Activated T-cell treated with anti-CD3 and anti-CD28 coated beads, Interleukin-2, amount 50 U/mL, for 72 hours (primary cell): Measurements from ENCODE around the gene WIPF2. TPM values are rescaled to one million over a fixed set of nuclear protein-coding genes. Genes with fewer than 3 reads are reported as not detected.

ENCODE experiments used
- ATAC-seq, 2 donors: fragments of 150-1000 bp; cut with Tn5 transposase; replicated peaks in 1 of 2; 2 replicates each; pipeline ENCODE4 v1.10.0; 2021; ENCODE audit warnings: moderate library complexity in 2 of 2, mild to moderate bottlenecking in 1 of 2
- DNase-seq, 2 donors: peaks; one replicate each; pipeline ENCODE4 v3.0.0; 2021 to 2022; ENCODE audit warnings: mixed read lengths in 1 of 2
- H3K27ac Mint-ChIP-seq: one replicate; pipeline ENCODE4 v1.8.0; 2022; ENCODE audit warnings: mild to moderate bottlenecking, moderate library complexity, mixed read lengths
- H3K27me3 Mint-ChIP-seq: one replicate; pipeline ENCODE4 v1.8.0; 2022; ENCODE audit warnings: low read depth, mixed read lengths
- H3K36me3 Mint-ChIP-seq, 2 donors: one replicate each; pipeline ENCODE4 v1.8.0; 2022; ENCODE audit warnings: mixed read lengths in 2 of 2, mild to moderate bottlenecking in 1 of 2; ENCODE audit not compliant: insufficient read depth in 2 of 2
- H3K4me1 Mint-ChIP-seq: one replicate; pipeline ENCODE4 v1.8.0; 2022; ENCODE audit warnings: low read depth, mixed read lengths
- H3K4me3 Mint-ChIP-seq, 2 donors: one replicate each; pipeline ENCODE4 v1.8.0; 2022; ENCODE audit warnings: mild to moderate bottlenecking in 2 of 2, mixed read lengths in 2 of 2, moderate library complexity in 2 of 2
- H3K9me3 Mint-ChIP-seq, 2 donors: one replicate each; pipeline ENCODE4 v1.8.0; 2022; ENCODE audit warnings: mixed read lengths in 2 of 2
- total RNA-seq, 2 donors: library from RNA; stranded (reverse); gene quantifications; one replicate each; pipeline ENCODE4 v1.2.3, GENCODE V29; 2022

The WIPF2 gene, protein sequence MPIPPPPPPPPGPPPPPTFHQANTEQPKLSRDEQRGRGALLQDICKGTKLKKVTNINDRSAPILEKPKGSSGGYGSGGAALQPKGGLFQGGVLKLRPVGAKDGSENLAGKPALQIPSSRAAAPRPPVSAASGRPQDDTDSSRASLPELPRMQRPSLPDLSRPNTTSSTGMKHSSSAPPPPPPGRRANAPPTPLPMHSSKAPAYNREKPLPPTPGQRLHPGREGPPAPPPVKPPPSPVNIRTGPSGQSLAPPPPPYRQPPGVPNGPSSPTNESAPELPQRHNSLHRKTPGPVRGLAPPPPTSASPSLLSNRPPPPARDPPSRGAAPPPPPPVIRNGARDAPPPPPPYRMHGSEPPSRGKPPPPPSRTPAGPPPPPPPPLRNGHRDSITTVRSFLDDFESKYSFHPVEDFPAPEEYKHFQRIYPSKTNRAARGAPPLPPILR
- total RNA-seq = 10 to 100 TPM; 31.5 to 35.5 TPM

DNA sequence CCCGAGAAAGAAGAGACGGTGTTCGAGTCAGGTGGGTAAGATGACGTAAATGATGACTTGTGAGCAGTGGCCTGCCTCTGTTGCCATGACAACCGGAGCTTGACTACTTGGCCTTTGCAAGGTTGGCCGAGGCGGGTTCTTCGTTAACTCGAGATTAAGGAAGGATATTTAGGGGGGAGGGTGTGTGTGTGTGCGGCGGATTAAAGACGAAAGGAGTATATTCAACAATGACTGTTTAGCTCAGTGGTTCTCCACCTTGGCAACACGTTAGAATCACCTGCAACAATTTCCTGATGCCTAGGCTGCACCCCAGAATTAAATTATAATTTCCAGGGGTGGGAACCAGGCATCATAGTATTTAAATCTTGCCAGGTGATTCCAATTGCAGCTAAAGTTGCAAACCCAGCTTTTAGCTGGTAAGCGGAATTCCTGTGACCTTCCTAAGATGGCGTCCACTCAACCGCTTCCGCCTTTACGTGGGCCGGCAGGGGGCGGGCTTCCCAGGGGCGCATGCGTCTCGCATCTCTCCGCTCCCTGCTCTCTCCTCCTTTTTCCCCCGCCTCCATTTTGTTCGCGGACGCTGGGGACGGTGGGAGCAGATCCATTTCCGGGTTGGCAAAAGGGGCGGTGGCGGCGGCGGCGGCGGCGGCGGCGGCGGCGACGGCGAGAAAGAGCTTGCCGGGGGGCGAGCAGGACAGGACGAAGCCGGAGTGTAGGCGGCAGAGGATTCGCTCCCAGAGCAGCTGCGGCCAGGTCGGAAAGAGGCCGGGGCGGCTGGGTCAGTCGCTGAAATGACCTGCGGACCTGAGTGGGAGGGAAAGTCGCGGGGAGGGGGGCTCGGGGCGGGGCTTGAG is at the start of gene WIPF2:
TSS of gene WIPF2 (plus strand) at position 565 of the 854 bp plus-strand sequence. CDS start 37,156 bp downstream, outside the sequence.
- DNase-seq (peak; percentile 98 to 99), ATAC-seq (peak; percentile 95)
- peak within 1 kb of the TSS; percentile 90 to 96 for H3K4me3 Mint-ChIP-seq
- no peaks in the 10 kb centered on the region for H3K9me3 Mint-ChIP-seq
- no peaks in the 10 kb centered on the region for H3K27me3 Mint-ChIP-seq
- H3K36me3 Mint-ChIP-seq = peaks cover 3 to 5% of the 10 kb centered on the region in 2 donors
- H3K4me1 Mint-ChIP-seq = peaks cover 38% of the 10 kb centered on the region
- peak within 1 kb of the TSS; percentile 94 for H3K27ac Mint-ChIP-seq

DNA sequence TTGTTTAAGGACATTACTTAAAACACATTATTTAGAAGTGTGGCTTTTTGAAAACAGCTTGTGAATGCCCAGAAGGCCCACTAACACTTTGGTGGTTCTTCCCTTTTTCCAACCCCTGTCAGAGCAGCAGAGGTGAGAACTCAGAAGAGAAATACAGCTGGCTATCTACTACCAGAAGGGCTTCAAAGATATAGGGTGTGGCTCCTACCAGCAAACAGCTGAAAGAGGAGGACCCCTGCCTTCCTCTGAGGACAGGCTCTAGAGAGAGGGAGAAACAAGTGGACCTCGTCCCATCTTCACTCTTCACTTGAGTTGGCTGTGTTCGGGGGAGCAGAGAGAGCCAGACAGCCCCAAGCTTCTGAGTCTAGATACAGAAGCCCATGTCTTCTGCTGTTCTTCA is 48.8 kb upstream of the WIPF2 start:
- no peaks in the 10 kb centered on the region for H3K9me3 Mint-ChIP-seq
- H3K4me1 Mint-ChIP-seq = no peaks in the 10 kb centered on the region
- H3K27ac Mint-ChIP-seq = no peak overlapping the region
- DNase-seq (no peak), ATAC-seq (no peak)
- no peak overlapping the region for H3K4me3 Mint-ChIP-seq
- H3K27me3 Mint-ChIP-seq = no peaks in the 10 kb centered on the region
- peaks cover 7 to 29% of the 10 kb centered on the region in 2 donors for H3K36me3 Mint-ChIP-seq

DNA sequence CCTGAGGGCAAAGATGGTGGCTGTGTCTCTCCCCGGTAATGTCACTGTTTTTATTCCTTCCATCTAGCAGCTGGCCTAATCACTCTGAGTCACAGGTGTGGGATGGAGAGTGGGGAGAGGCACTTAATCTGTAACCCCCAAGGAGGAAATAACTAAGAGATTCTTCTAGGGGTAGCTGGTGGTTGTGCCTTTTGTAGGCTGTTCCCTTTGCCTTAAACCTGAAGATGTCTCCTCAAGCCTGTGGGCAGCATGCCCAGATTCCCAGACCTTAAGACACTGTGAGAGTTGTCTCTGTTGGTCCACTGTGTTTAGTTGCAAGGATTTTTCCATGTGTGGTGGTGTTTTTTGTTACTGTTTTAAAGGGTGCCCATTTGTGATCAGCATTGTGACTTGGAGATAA is 47.4 kb upstream of the WIPF2 start:
- no peaks in the 10 kb centered on the region for H3K27me3 Mint-ChIP-seq
- no peak overlapping the region for H3K27ac Mint-ChIP-seq
- no peaks in the 10 kb centered on the region for H3K9me3 Mint-ChIP-seq
- ATAC-seq (no peak), DNase-seq (no peak)
- H3K4me3 Mint-ChIP-seq = no peak overlapping the region
- peaks cover 10 to 34% of the 10 kb centered on the region in 2 donors for H3K36me3 Mint-ChIP-seq
- H3K4me1 Mint-ChIP-seq = peaks cover 3% of the 10 kb centered on the region

DNA sequence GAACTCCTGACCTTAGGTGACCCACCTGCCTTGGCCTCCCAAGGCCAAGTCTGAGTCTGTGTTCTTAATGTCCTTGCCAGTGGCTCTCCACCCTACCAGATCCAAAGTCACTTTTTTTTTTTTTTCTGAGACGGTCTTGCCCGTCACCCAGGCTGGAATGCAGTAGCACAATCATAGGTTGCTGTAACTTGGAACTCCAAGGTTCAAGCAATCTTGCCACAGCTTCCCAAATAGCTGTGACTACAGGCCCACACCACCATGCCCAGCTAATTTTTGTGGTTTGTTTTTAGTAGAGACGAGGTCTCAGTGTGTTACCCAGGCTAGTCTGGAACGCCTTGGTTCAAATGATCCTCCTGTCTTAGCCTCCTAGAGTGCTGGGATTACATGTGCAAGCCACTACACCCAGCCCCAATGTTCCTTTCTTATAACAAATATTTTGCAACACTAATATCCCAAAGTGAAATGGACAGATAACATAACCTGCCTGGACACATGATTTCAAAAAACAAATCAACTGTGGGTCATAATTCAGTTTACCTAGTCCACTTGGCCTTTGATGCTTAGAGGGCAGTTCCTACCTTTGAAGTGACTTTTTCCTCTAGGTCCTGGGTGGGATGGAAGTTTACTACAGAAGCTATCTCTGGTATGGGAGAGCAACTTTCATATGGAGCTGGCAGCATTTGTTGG is 45.9 kb upstream of the WIPF2 start:
- DNase-seq = no peak
- Mint-ChIP-seq H3K27me3 (no peaks in the 10 kb centered on the region), H3K27ac (no peak overlapping the region), H3K4me3 (no peak overlapping the region), H3K36me3 (peaks cover 8 to 26% of the 10 kb centered on the region in 2 donors), H3K9me3 (no peaks in the 10 kb centered on the region), H3K4me1 (peaks cover 7% of the 10 kb centered on the region)
- no peak for ATAC-seq

DNA sequence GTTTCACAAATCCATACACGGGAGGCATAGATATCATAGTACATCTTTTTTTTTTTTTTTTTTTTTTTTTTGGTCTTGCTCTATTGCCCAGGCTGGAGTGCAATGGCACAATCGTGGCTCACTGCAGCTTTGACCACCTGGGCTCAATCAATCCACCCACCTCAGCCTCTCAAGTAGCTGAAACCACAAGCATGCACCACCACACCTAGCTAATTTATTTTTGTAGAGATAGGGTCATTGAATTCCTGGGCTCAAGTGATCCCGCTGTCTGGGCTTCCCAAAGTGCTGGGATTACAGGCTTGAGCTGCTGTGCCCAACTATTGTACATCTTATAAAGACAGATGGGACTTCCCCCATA is 45.3 kb upstream of the WIPF2 start:
- H3K4me1 Mint-ChIP-seq = peaks cover 7% of the 10 kb centered on the region
- ATAC-seq = no peak

DNA sequence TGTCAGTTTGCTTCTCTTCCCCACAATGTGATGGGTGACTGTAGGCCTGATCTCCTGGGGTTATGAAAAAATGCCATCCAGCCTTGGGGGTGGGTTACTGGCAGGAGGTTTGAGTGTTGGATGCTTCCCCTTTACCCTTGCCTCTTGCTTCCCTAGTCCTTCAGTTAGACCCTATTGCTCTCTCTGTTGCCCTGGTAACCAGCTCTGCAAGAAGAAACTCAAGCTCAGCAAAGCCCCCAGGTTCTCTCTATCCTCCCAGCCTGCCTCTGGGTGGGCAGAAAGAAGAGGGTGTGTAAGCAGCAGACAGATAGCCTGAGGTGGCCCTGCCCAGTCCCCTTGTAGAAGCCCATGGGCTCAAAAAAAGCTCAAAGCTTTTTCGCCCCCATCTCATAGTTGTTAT is 44.6 kb upstream of the WIPF2 start:
- ATAC-seq (no peak), DNase-seq (no peak)
- H3K4me1 Mint-ChIP-seq = peaks cover 7% of the 10 kb centered on the region
- peaks cover 7 to 19% of the 10 kb centered on the region in 2 donors for H3K36me3 Mint-ChIP-seq
- no peak overlapping the region for H3K27ac Mint-ChIP-seq
- H3K27me3 Mint-ChIP-seq = no peaks in the 10 kb centered on the region
- no peaks in the 10 kb centered on the region for H3K9me3 Mint-ChIP-seq
- no peak overlapping the region for H3K4me3 Mint-ChIP-seq

More for the DNA sequence above, 45.3 kb upstream of the WIPF2 start:
- Mint-ChIP-seq H3K27ac (no peak overlapping the region), H3K4me3 (no peak overlapping the region), H3K36me3 (peaks cover 7 to 22% of the 10 kb centered on the region in 2 donors), H3K27me3 (no peaks in the 10 kb centered on the region), H3K9me3 (no peaks in the 10 kb centered on the region)
- DNase-seq = no peak

DNA sequence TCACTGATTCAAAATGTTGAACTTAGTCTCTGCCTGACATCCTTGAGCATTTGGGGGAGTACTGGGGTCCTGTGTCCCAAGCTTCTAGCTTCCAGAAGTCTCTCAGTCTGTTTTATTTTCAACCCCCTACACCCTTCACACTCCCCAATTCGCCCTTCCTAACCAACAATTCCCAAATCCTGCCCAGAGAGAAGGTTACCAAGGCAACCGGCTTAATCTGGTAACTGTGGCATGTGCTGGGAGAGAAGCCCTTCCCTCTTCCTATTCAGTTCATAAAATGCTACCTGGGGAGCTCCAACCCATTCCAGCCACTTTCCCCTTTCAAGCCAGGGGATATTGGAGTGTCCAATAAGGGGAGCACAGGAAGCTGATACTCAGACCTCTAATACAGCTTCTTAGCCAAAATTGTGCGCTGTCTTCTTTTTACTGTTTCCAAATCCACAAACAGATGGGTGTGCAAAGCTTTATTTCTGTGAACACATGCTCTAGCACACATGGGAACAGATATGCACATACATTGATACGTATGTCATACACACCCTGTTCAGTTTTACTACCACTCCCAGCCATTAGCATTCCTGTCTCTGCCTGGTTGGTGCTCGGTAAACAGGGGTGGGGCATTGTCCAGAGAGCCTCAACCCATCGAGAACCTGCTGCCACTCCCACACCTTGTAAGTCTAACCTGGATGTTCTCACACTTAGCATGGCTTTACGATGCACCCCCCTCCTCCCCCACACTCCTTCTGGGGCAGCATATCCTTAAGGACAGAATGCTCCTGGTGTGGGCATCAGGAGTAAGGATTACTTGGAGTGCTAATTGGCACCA is 43.0 kb upstream of the WIPF2 start:
- ATAC-seq (no peak), DNase-seq (no peak)
- Mint-ChIP-seq H3K4me1 (peaks cover 16% of the 10 kb centered on the region), H3K36me3 (peaks cover 7 to 12% of the 10 kb centered on the region in 2 donors), H3K9me3 (no peaks in the 10 kb centered on the region), H3K27ac (no peak overlapping the region), H3K4me3 (no peak overlapping the region), H3K27me3 (no peaks in the 10 kb centered on the region)

DNA sequence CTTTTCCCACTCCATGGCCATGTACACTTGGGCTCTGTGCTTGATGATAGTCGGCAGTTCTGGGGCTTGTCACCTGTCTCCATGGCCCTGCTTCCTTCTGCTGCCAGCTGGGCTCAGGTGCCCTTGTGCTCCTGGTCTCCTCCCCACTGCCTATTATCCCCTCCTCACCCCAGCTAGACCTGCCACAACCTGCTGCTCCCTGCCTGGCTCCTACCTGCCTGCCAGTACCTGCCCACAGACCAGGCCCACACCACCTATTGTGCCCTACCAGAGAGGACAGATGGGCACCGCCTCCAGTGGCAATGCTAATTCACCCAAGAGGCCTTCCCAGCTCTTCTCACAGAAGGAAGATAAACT is 42.4 kb upstream of the WIPF2 start:
- Mint-ChIP-seq H3K4me1 (peaks cover 16% of the 10 kb centered on the region), H3K36me3 (peaks cover 3 to 12% of the 10 kb centered on the region in 2 donors), H3K27ac (no peak overlapping the region), H3K27me3 (no peaks in the 10 kb centered on the region), H3K4me3 (peak overlapping the region; percentile 59 to 65), H3K9me3 (no peaks in the 10 kb centered on the region)
- DNase-seq = no peak
- ATAC-seq = peak; percentile 1 to 6

DNA sequence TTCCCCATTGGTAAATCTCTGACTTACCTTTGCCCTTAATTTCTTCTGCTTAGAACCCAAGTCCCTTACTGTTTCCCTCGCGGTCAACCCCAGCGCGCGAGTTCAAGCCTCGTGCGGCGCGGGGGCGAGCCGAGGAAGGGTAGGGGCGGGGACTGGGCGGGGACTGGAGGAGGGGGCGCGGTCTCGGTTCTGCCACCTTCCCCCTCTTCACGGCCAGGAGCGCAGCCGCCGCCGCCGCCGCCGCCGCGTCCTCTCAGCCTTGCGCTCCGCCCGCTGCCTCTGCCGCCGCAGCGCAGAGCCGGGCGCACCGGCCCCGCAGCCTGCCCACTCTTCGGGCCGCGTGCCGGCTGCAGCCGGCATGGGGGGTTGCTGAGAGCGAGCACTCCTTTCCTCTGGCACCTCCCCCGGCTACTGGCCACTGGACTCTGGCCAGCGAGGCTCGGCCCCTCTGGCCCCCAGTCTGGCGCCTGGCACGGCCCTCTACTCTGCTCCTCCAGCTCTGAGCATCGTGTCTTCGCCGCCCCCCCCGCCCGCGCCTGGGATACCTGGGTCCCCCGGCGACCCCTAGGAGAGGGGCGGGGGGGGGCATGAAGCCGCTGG is 41.7 kb upstream of the WIPF2 start, which contains the start of gene RAPGEFL1:
TSS of gene RAPGEFL1 (plus strand) at position 196 of the 600 bp plus-strand sequence. CDS start at position 588, 392 bp downstream.
- H3K27ac Mint-ChIP-seq = no peak within 1 kb of the TSS
- H3K4me3 Mint-ChIP-seq = peak within 1 kb of the TSS; percentile 61 to 65
- peak; percentile 84 for DNase-seq
- ATAC-seq = peak; percentile 97
- H3K27me3 Mint-ChIP-seq = no peaks in the 10 kb centered on the region
- H3K9me3 Mint-ChIP-seq = no peaks in the 10 kb centered on the region
- peaks cover 16% of the 10 kb centered on the region for H3K4me1 Mint-ChIP-seq
- peaks cover 3 to 12% of the 10 kb centered on the region in 2 donors for H3K36me3 Mint-ChIP-seq

DNA sequence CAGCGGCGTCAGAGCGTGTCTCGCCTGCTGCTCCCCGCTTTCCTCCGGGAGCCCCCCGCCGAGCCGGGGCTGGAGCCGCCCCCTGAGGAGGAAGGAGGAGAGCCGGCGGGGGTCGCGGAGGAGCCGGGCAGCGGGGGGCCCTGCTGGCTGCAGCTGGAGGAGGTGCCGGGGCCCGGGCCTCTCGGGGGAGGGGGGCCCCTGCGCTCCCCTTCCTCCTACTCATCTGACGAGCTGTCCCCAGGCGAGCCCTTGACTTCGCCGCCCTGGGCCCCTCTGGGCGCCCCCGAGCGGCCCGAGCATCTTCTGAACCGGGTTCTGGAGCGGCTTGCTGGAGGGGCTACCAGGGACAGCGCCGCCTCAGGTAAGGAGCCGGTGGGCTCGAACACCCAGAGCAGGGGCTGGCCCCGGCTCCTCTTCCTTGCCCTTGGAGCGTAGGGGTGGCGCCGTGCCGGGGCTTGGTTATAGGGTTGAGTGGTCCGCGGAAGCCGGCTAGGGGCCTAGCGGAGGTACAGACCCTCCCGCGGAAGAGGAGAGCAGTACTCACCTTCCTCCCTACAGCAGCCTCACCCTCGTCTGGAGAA is 41.0 kb upstream of the WIPF2 start:
- DNase-seq (no peak), ATAC-seq (no peak)
- peaks cover 3 to 12% of the 10 kb centered on the region in 2 donors for H3K36me3 Mint-ChIP-seq
- H3K27me3 Mint-ChIP-seq = no peaks in the 10 kb centered on the region
- peak overlapping the region; percentile 52 to 61 for H3K4me3 Mint-ChIP-seq
- no peaks in the 10 kb centered on the region for H3K9me3 Mint-ChIP-seq
- H3K27ac Mint-ChIP-seq = no peak overlapping the region
- peaks cover 16% of the 10 kb centered on the region for H3K4me1 Mint-ChIP-seq

DNA sequence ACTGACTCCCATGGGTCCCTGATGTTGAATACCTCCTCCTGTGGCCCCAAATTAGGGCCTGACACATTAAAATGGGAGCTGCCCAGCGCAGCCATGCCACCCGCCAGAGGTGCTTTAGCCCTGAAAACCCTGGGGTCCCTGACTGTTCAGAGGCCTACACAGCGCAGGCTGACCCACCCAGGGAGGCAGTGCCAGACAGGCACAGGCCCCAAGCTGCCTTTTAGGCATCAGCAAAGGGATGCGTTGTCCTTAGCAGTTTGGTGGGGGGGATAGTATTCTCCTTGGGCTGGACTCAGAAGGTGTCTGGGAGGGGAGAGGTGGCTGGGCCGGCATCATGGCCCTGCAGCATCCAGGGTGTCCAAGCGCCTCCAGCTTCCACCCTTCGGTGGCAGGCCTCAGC is 40.4 kb upstream of the WIPF2 start:
- Mint-ChIP-seq H3K4me1 (peaks cover 16% of the 10 kb centered on the region), H3K9me3 (no peaks in the 10 kb centered on the region), H3K27ac (no peak overlapping the region), H3K27me3 (no peaks in the 10 kb centered on the region), H3K36me3 (peaks cover 3 to 9% of the 10 kb centered on the region in 2 donors), H3K4me3 (peak overlapping the region; percentile 52 to 61)
- ATAC-seq (no peak), DNase-seq (no peak)
